ENCODE measurements around the gene TIE1.

The TIE1 gene

DNA sequence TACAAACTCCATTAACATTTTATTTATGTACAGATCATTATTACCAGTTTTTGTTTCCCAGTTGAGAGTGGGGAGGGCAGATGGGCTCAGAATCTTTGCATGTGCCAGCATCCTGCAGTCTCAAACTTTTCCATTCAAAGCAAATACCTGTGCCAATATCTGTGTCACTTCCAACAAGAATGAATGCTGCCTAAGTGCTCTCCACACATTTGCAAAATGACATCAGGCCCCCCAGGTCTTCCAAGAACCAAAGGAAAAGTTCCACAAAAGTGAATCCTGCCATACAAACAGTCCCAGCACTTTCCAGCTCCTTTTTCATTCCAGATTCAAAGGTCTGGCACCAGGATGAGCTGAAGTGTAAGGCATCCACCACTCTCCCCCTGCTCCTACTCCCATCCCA lies 1.7 kb upstream of the TIE1 start:
- Histone ChIP-seq H3K27me3 (ENCODE audit: insufficient read depth, low read length) (no peaks in the 10 kb centered on the region), H3K4me3 (ENCODE audit: low read length) (no peak overlapping the region), H3K4me1 (ENCODE audit: insufficient read depth, low read length) (peaks cover 26% of the 10 kb centered on the region), H3K9ac (ENCODE audit: low read depth, low read length) (no peak overlapping the region), H3K36me3 (ENCODE audit: insufficient read depth, low read depth, low read length) (no peaks in the 10 kb centered on the region), H3K9me3 (ENCODE audit: insufficient read depth, low read depth, low read length) (no peaks in the 10 kb centered on the region), H3K27ac (ENCODE audit: low read length) (no peak overlapping the region)

DNA sequence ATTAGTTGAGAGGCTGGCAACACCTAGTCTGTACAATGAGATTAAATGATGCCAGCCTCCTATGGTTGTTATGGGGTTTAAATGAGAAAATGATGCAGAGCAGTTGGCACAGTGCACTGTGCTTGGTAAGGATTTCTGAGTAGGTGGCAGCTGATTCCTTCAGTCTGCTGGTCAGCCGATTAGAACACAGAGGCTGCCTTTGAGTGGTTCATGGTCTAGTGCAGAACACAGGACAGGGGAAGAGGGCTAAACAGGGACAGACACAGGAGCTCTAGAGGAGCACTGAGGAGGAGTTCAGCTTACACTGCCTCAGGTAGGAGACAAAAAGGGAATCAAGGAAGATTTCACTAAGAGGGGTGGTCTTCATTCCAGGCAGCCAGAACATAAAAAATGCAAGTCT lies 1.4 kb downstream of the TIE1 start:
- no peak overlapping the region for H3K27ac ChIP-seq (ENCODE audit: low read length)
- no peaks in the 10 kb centered on the region for H3K36me3 ChIP-seq (ENCODE audit: insufficient read depth, low read depth, low read length)
- no peaks in the 10 kb centered on the region for H3K27me3 ChIP-seq (ENCODE audit: insufficient read depth, low read length)

DNA sequence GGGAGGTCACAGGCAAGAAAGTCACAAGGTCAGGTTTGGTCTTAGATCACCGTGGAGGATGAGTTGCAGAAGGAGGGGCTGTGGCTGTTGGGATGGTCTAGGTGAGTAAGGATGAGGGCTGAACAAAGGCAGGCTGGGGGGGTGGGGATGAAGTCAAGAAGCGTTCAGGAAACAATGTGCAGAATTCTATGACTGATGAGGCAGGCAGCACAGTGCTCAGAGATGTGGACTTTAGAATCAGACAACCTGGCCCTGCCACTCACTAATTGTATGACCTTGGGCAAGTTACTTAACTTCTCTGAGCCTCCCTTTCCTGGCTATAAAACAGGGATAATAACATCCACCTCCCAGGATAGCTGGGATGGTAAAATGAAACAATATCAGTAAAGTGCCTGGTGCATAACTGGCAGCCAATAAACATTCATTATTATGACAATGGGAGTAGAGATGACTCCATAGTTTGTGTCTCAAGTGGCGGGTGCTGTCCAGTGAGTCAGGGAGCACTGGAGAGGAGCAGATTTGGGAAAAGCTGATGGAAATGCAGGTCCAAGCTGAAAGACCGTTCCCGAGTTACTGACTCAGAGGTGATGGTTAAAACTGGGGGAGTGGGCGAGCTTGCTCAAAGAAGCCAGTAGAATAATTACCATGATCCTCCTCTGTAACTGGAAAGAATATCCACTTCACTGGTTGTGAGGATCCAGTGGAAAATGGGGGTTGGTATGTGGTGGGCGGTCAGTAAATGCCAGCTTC lies 2.1 kb downstream of the TIE1 start:
- Histone ChIP-seq H3K4me1 (ENCODE audit: insufficient read depth, low read length) (no peaks in the 10 kb centered on the region), H3K9ac (ENCODE audit: low read depth, low read length) (no peak overlapping the region), H3K27ac (ENCODE audit: low read length) (no peak overlapping the region), H3K27me3 (ENCODE audit: insufficient read depth, low read length) (no peaks in the 10 kb centered on the region), H3K4me3 (ENCODE audit: low read length) (no peak overlapping the region), H3K36me3 (ENCODE audit: insufficient read depth, low read depth, low read length) (no peaks in the 10 kb centered on the region), H3K9me3 (ENCODE audit: insufficient read depth, low read depth, low read length) (no peaks in the 10 kb centered on the region)

More for the DNA sequence above, 1.4 kb downstream of the TIE1 start:
- Histone ChIP-seq H3K9me3 (ENCODE audit: insufficient read depth, low read depth, low read length) (no peaks in the 10 kb centered on the region), H3K4me3 (ENCODE audit: low read length) (no peak overlapping the region), H3K9ac (ENCODE audit: low read depth, low read length) (no peak overlapping the region), H3K4me1 (ENCODE audit: insufficient read depth, low read length) (peaks cover 3% of the 10 kb centered on the region; the same call in 1 of the 2 replicates)

DNA sequence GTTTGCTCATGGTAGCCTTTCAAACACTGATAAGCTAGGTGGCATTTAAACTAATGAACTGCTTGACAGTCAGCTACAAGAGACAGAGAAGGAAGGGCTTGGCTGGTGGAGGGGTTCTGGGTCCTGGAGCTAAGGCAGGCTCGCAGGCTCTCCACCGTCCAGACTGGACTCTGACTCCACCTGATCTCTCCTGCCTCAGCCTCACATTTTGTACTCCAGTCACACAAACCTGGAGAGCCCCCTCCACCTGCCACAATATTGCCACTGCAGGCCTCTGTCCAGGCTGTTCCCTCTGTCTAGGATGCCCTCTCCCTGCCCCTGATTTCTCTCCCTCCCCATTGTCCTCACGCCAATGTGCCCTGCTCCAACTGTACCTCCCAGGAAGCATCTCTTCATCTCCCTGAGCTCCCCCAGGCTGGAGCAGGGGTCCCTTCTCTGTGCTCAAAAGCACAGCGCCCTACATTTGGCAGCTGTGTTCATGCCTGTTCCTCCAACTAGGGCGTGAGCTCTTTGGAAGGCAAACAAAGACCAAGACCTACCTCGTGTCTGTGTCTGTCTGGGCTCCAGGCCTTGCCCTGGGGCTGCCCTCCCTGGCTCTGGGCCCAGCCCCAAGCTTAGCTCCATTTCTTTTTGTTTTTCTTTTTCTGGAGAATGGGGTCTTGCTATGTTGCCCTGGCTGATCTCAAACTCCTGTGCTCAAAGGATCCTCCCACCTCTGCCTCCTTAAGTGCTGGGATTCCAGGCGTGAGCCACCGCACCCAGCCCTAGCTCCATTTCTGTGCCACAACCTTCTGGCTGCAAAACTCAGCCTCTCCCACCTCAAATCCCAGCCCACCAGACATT lies 2.9 kb downstream of the TIE1 start:
- H3K27ac ChIP-seq (ENCODE audit: low read length), result no peak overlapping the region
- H3K9me3 ChIP-seq (ENCODE audit: insufficient read depth, low read depth, low read length), result no peaks in the 10 kb centered on the region
- no peak overlapping the region for H3K9ac ChIP-seq (ENCODE audit: low read depth, low read length)
- H3K27me3 ChIP-seq (ENCODE audit: insufficient read depth, low read length), result no peaks in the 10 kb centered on the region
- no peaks in the 10 kb centered on the region for H3K36me3 ChIP-seq (ENCODE audit: insufficient read depth, low read depth, low read length)
- no peak overlapping the region for H3K4me3 ChIP-seq (ENCODE audit: low read length)
- no peaks in the 10 kb centered on the region for H3K4me1 ChIP-seq (ENCODE audit: insufficient read depth, low read length)

DNA sequence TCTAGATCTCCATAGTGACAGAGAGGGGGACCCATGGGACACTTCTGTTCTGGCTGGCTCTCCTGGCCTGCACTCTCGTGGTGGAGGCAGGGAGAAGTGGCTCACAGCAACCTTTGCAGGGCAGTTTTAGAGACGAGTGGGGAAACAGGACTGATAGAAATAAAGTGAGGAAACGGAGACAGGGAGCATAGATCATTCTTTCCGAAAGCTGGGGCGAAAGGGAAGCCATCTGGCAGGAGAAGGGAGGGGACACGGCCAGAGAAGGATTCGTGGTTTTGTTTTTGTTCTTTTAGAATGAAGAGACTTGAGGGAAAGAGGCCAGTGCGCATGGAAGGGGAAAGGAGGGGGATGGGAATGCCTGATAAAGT lies 3.5 kb downstream of the TIE1 start:
- H3K4me3 ChIP-seq (ENCODE audit: low read length), result no peak overlapping the region
- H3K9ac ChIP-seq (ENCODE audit: low read depth, low read length), result no peak overlapping the region
- no peaks in the 10 kb centered on the region for H3K36me3 ChIP-seq (ENCODE audit: insufficient read depth, low read depth, low read length)
- H3K27me3 ChIP-seq (ENCODE audit: insufficient read depth, low read length), result no peaks in the 10 kb centered on the region
- no peaks in the 10 kb centered on the region for H3K4me1 ChIP-seq (ENCODE audit: insufficient read depth, low read length)
- no peaks in the 10 kb centered on the region for H3K9me3 ChIP-seq (ENCODE audit: insufficient read depth, low read depth, low read length)
- no peak overlapping the region for H3K27ac ChIP-seq (ENCODE audit: low read length)

DNA sequence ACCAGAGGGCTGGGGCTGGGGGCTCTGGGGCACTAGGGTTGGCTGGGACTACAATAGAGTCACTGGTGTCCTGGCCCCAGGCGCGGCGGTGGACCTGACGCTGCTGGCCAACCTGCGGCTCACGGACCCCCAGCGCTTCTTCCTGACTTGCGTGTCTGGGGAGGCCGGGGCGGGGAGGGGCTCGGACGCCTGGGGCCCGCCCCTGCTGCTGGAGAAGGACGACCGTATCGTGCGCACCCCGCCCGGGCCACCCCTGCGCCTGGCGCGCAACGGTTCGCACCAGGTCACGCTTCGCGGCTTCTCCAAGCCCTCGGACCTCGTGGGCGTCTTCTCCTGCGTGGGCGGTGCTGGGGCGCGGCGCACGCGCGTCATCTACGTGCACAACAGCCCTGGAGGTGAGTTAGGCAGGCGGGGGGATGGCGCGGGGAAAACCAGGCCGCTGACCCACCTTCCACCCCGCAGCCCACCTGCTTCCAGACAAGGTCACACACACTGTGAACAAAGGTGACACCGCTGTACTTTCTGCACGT lies 4.1 kb downstream of the TIE1 start:
- Histone ChIP-seq H3K27ac (ENCODE audit: low read length) (no peak overlapping the region), H3K36me3 (ENCODE audit: insufficient read depth, low read depth, low read length) (no peaks in the 10 kb centered on the region), H3K27me3 (ENCODE audit: insufficient read depth, low read length) (no peaks in the 10 kb centered on the region), H3K4me1 (ENCODE audit: insufficient read depth, low read length) (no peaks in the 10 kb centered on the region), H3K4me3 (ENCODE audit: low read length) (no peak overlapping the region), H3K9ac (ENCODE audit: low read depth, low read length) (no peak overlapping the region), H3K9me3 (ENCODE audit: insufficient read depth, low read depth, low read length) (no peaks in the 10 kb centered on the region)

DNA sequence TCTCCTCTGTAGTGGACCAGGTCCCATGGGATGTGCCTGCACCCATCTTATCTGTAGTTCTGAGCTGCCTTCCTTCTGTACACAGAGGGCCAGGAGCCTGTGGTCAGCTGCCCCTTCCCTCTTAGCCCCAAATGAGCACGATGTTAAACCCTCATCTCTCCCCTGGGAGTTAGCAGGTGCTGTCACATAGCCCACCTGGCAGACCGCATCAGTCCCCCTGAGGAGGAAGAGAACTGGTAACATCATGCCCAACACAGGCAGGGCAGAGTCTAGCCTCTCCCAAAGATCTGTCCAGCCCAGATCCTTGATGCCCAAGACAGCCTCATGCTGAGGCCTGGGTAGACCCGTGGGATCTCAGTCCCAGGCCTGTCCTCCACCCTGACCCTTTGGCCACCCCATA lies 4.7 kb downstream of the TIE1 start:
- no peaks in the 10 kb centered on the region for H3K27me3 ChIP-seq (ENCODE audit: insufficient read depth, low read length)
- no peaks in the 10 kb centered on the region for H3K36me3 ChIP-seq (ENCODE audit: insufficient read depth, low read depth, low read length)
- no peaks in the 10 kb centered on the region for H3K9me3 ChIP-seq (ENCODE audit: insufficient read depth, low read depth, low read length)
- H3K4me3 ChIP-seq (ENCODE audit: low read length), result no peak overlapping the region
- H3K9ac ChIP-seq (ENCODE audit: low read depth, low read length), result no peak overlapping the region
- H3K27ac ChIP-seq (ENCODE audit: low read length), result no peak overlapping the region
- H3K4me1 ChIP-seq (ENCODE audit: insufficient read depth, low read length), result no peaks in the 10 kb centered on the region

DNA sequence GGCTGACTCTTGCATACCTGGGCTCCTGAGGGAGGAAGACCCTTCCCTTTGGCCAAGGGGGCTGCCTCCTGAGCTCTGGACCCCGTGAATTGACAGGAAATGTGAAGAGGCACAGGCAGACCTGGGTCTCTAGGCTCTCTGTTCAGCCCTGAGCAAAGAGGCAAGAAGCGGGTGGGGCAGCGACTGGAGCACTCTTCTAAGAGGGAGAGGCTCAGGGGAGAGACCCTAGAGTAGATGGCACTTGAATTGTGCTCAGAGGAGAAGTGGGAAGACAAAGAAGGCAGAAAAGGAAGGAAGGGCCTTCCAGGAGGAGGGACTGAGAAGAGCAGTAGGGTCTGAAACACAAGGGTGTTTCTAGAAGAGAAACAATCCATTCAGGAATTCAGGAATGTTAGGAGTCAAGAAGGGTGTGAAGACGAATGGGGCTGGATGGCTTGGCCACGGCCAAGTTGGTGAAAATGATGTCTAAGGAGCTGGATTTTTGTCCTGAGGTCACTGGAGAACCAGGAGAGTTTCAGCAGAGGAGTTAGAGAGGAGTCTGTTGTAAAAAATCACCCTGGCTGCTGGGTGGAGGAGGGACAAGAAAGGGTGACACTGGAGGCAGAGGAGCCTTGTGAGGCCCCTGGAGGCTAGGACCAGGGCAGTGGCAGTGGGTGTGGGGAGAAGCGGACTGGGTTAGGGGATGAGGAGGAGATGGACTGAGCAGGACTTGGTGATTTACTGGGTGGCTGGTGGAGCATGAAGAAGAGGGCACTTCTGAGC lies 5.3 kb downstream of the TIE1 start:
- no peak overlapping the region for H3K4me3 ChIP-seq (ENCODE audit: low read length)
- no peaks in the 10 kb centered on the region for H3K36me3 ChIP-seq (ENCODE audit: insufficient read depth, low read depth, low read length)
- H3K9me3 ChIP-seq (ENCODE audit: insufficient read depth, low read depth, low read length), result no peaks in the 10 kb centered on the region
- no peak overlapping the region for H3K9ac ChIP-seq (ENCODE audit: low read depth, low read length)
- H3K4me1 ChIP-seq (ENCODE audit: insufficient read depth, low read length), result no peaks in the 10 kb centered on the region
- H3K27me3 ChIP-seq (ENCODE audit: insufficient read depth, low read length), result no peaks in the 10 kb centered on the region
- no peak overlapping the region for H3K27ac ChIP-seq (ENCODE audit: low read length)

DNA sequence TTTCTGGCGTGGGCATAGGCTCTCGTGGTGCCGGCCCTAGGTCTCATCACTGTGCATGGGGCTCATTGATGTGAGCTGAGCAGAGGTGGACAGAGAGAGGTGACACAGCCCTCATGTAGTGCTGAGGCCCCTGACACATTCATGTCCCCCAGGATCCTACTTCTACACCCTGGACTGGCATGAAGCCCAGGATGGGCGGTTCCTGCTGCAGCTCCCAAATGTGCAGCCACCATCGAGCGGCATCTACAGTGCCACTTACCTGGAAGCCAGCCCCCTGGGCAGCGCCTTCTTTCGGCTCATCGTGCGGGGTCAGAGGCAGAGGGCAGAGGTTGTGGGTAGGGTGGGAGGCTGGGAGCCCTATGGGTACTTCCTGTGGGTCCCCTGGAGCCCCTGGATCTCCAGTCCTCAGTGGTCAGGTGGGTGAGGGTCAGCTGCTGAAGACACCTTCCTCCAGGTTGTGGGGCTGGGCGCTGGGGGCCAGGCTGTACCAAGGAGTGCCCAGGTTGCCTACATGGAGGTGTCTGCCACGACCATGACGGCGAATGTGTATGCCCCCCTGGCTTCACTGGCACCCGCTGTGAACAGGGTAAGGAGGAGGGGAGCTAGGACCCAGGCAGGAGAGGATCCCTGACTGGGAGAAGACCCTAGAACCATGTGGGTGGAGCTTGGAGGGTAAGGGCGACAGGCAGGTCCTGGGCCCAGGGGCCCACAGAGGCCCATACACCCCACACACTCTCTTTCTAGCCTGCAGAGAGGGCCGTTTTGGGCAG lies 6.1 kb downstream of the TIE1 start:
- Histone ChIP-seq H3K27me3 (ENCODE audit: insufficient read depth, low read length) (no peaks in the 10 kb centered on the region), H3K9me3 (ENCODE audit: insufficient read depth, low read depth, low read length) (no peaks in the 10 kb centered on the region), H3K4me1 (ENCODE audit: insufficient read depth, low read length) (no peaks in the 10 kb centered on the region), H3K27ac (ENCODE audit: low read length) (no peak overlapping the region), H3K4me3 (ENCODE audit: low read length) (no peak overlapping the region), H3K9ac (ENCODE audit: low read depth, low read length) (no peak overlapping the region), H3K36me3 (ENCODE audit: insufficient read depth, low read depth, low read length) (no peaks in the 10 kb centered on the region)

DNA sequence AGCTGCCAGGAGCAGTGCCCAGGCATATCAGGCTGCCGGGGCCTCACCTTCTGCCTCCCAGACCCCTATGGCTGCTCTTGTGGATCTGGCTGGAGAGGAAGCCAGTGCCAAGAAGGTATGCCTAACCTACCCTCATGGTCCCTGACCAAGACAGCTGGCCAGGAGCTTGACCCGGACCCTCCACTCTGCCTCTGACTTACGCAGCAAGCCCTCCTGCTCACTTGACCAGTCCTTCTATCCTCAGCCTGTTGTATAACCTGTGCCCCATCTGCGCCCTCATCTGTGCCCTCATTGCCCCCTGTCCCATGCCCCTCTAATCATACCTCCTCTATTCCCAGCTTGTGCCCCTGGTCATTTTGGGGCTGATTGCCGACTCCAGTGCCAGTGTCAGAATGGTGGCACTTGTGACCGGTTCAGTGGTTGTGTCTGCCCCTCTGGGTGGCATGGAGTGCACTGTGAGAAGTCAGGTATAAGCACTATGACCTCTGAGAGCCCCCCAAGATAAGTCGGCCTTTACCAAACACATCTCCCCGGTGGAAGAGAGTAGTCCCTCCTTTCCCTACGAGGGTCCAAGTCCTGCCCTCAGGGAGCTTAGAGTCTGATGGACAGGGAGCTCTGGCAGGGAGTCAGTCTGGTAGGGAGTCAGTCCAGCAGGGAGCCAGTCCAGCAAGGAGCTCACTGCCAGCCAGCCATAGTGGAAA lies 6.8 kb downstream of the TIE1 start:
- no peaks in the 10 kb centered on the region for H3K9me3 ChIP-seq (ENCODE audit: insufficient read depth, low read depth, low read length)

More for the DNA sequence above, 6.8 kb downstream of the TIE1 start:
- Histone ChIP-seq H3K4me1 (ENCODE audit: insufficient read depth, low read length) (no peaks in the 10 kb centered on the region), H3K27me3 (ENCODE audit: insufficient read depth, low read length) (no peaks in the 10 kb centered on the region), H3K4me3 (ENCODE audit: low read length) (no peak overlapping the region), H3K9ac (ENCODE audit: low read depth, low read length) (no peak overlapping the region), H3K36me3 (ENCODE audit: insufficient read depth, low read depth, low read length) (no peaks in the 10 kb centered on the region), H3K27ac (ENCODE audit: low read length) (no peak overlapping the region)
